Adrenal gland (tissue), 5 donors: Measurements from ENCODE around the gene OLIG1.

Experiments used
- POLR2A ChIP-seq, 2 donors: fragments of 450-650 bp; IDR thresholded peaks; one replicate each; pipeline ENCODE4 v1.6.1; 2017; ENCODE audit warnings: antibody characterized with exemption in 2 of 2, mild to moderate bottlenecking in 2 of 2, moderate library complexity in 1 of 2
- TF ChIP-seq, protein P1 (sequence below), 6 experiments: fragments of 450-650 bp in 4 of 6; fragments of 200-600 bp in 2 of 6; sonication (generic) in 1 of 6; IDR thresholded peaks; 1 replicate in 5 of 6; 2 replicates in 1 of 6; pipeline versions ENCODE4 v1.5.1 to v1.8.0; 2016 to 2021; ENCODE audit warnings: antibody characterized with exemption in 6 of 6, mild to moderate bottlenecking in 2 of 6, moderate library complexity in 1 of 6
- donor health status: DM: no; HTN: no; CAD: no.

DNA sequence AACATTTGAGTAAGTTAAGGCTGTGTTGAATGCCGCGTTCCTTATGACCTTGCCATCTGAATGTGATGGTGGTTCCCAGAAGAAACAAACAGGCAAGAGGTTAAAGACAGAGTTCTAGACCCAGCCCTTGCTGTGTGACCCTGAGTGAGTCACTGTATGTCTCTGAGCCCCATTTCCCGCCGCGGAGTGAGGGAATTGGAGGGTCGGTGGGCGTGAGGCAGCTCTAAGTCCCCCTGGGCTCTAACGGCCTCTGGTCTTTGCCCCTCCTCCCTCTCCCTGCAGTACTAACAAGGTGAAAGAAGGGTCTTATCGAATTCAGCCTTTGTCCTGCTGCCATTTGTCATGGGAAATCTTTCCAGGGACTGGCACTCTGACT is 40.4 kb downstream of the OLIG1 start:
- TF ChIP-seq, protein P1, sequence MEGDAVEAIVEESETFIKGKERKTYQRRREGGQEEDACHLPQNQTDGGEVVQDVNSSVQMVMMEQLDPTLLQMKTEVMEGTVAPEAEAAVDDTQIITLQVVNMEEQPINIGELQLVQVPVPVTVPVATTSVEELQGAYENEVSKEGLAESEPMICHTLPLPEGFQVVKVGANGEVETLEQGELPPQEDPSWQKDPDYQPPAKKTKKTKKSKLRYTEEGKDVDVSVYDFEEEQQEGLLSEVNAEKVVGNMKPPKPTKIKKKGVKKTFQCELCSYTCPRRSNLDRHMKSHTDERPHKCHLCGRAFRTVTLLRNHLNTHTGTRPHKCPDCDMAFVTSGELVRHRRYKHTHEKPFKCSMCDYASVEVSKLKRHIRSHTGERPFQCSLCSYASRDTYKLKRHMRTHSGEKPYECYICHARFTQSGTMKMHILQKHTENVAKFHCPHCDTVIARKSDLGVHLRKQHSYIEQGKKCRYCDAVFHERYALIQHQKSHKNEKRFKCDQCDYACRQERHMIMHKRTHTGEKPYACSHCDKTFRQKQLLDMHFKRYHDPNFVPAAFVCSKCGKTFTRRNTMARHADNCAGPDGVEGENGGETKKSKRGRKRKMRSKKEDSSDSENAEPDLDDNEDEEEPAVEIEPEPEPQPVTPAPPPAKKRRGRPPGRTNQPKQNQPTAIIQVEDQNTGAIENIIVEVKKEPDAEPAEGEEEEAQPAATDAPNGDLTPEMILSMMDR (IDR thresholded peaks at IDR 0.05), result no peak
- no peak for TF ChIP-seq POLR2A (IDR thresholded peaks at IDR 0.05)
